Ramos (cell line): Measurements from ENCODE around the gene PEX1.
"Not testable (repeated sequence)": the region's sequence is repeated elsewhere in the genome, so short reads cannot be mapped to it uniquely, and the experiment has no call there.

Experiments used
- in situ Hi-C: fragments of 300-500 bp; cut with MboI; formaldehyde crosslinking; loops from one replicate; pipeline ENCODE4 v1.14.3; 2022; ENCODE audit warnings: low sequenced_read_pairs; ENCODE audit not compliant: unreplicated experiment

Gene PEX1

GRCh38 chr7:92528188-92528957 is at the start of gene PEX1, which contains the start of gene RBM48:
PEX1 (minus strand) TSS chr7:92528520; CDS start chr7:92528435, 85 bp downstream.
RBM48 (plus strand) TSS chr7:92528795; CDS start chr7:92528814, 19 bp downstream.
- in situ Hi-C loops = no loop called here

GRCh38 chr7:92576296-92576695 is 48.0 kb upstream of the PEX1 start:
- in situ Hi-C loops = no loop called here

- in situ Hi-C loops = no loop called here
These were observed 40.8 kb upstream of the PEX1 start for GRCh38 chr7:92569137-92569536.

GRCh38 chr7:92567460-92567859 is 39.1 kb upstream of the PEX1 start:
- in situ Hi-C loops = no loop called here

- in situ Hi-C loops = no loop called here
These were observed 35.0 kb upstream of the PEX1 start for GRCh38 chr7:92563345-92563744.

GRCh38 chr7:92560602-92561001 is 32.3 kb upstream of the PEX1 start:
- in situ Hi-C loops = no loop called here

- in situ Hi-C loops = no loop called here
These were observed 29.6 kb upstream of the PEX1 start for GRCh38 chr7:92557808-92558362.

GRCh38 chr7:92557249-92557648 is 28.9 kb upstream of the PEX1 start:
- in situ Hi-C loops = no loop called here

- in situ Hi-C loops = no loop called here
These were observed 21.9 kb upstream of the PEX1 start for GRCh38 chr7:92550194-92550593.

GRCh38 chr7:92547579-92547978 is 19.3 kb upstream of the PEX1 start:
- in situ Hi-C loops = no loop called here

GRCh38 chr7:92546856-92547497 is 18.7 kb upstream of the PEX1 start:
- in situ Hi-C loops = no loop called here

GRCh38 chr7:92545116-92545515 is 16.8 kb upstream of the PEX1 start:
- in situ Hi-C loops = not testable (repeated sequence)

GRCh38 chr7:92543542-92543941 is 15.2 kb upstream of the PEX1 start:
- in situ Hi-C loops = not testable (repeated sequence)

GRCh38 chr7:92534572-92534971 is 6.3 kb upstream of the PEX1 start:
- in situ Hi-C loops = no loop called here

- in situ Hi-C loops = no loop called here
These were observed 591 bp upstream of the PEX1 start for GRCh38 chr7:92528958-92529264.

- in situ Hi-C loops = no loop called here
These were observed 776 bp downstream of the PEX1 start for GRCh38 chr7:92527300-92528187.

GRCh38 chr7:92523110-92523509 is 5.2 kb downstream of the PEX1 start:
- in situ Hi-C loops = no loop called here

GRCh38 chr7:92520024-92520423 is 8.3 kb downstream of the PEX1 start:
- in situ Hi-C loops = no loop called here

- in situ Hi-C loops = no loop called here
These were observed 10.7 kb downstream of the PEX1 start for GRCh38 chr7:92517631-92518030.

GRCh38 chr7:92513167-92513902 is 15.0 kb downstream of the PEX1 start:
- in situ Hi-C loops = no loop called here
